Ecto neural progenitor cell (in vitro differentiated cells): ENCODE results near the gene KIF2A.

Experiments
- DNase-seq: peaks from one replicate; pipeline ENCODE4 v3.0.0-alpha.2; 2018; ENCODE audit warnings: low spot score

KIF2A gene

DNA sequence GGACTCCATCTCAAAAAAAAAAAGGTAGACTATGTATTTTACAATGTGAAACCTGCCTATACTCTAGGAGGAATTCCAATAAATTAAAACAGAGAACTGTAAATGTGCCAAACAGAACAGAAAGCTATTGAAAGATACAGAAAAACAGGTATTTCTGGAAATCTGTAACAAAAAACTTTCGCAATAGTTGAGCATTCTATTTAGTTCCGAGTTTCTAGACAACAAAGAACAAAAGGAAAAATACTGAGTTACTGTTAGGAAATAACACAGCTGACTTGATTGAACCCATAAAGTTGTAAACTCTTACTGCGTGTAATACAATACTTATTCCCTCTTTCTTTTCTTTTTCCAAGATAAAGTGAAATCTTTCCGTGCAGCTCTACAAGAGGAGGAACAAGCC is 79.1 kb downstream of the KIF2A start:
- DNase-seq, result no peak

DNA sequence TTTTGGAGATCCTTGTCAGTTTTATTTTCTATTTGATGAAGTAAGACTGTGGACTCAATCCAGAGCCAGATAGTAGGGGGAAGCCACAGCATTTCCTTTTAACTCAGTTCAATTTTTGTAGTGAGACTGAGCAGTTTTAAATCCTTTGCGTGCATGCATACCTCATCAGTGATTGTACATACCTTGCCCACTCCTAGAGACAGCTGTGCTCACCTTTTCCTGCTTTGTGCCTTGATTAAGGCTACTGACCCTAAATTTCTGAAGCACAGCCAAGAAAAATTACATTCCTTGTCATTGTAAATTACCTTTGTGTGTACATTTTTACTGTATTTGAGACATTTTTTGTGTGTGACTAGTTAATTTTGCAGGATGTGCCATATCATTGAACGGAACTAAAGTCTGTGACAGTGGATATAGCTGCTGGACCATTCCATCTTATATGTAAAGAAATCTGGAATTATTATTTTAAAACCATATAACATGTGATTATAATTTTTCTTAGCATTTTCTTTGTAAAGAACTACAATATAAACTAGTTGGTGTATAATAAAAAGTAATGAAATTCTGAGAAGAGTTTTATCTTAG is 79.9 kb downstream of the KIF2A start:
- no peak for DNase-seq

- no peak for DNase-seq
Measured at GRCh38 chr5:62386824-62387223, 80.8 kb downstream of the KIF2A start.

- DNase-seq, result no peak
Measured at GRCh38 chr5:62395210-62395950, 89.4 kb downstream of the KIF2A start.

GRCh38 chr5:62403411-62404250 is 97.6 kb downstream of the KIF2A start, which contains the start of gene DIMT1:
TSS of gene DIMT1 (minus strand) at chr5:62403905. CDS start at chr5:62403772, 133 bp downstream.
- peak; percentile 95 for DNase-seq

DNA sequence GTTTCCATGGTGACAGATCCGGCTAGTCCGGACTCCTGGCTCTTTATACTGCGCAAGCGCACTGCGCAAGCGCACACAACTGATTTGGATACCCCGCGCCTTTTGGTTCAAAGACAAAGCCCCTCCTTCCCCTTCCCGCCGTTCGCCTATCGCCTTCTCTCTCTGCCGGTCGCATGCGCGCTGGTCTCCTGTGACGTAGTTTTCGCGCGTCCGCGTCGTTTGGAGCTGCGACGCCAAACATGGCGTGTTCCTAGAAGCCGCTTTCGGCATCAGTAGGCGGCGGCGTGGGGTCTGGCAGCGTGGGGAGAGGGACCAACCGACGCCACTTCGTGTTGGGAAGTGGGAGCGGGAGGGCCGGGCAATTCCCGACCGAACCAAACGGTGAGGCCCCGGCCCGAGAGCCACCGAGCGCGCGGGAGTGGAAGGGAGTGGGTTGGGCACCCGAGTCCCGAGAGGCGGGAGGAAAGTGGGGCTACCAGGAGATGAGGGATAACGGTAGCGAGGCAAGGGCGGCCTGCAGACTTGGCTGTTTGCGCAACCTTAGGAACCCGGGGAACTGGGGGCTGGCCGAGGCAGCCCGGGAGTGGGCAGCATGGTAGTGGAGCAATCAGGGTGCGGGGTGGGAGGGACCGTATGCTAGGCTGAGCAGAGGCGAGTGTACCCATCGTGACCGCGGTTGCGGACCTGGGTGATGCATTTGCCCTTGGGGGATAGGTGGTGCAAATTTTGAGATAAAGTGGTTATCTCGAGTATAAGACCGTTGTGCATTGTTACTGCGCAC is 106.7 kb downstream of the KIF2A start, which contains the start of gene IPO11:
TSS of gene IPO11 (plus strand) at position 215 of the 781 bp plus-strand sequence. CDS start 24,517 bp downstream, outside the sequence.
- peak; percentile 99 for DNase-seq

GRCh38 chr5:62413711-62414110 is 107.7 kb downstream of the KIF2A start:
- DNase-seq, result no peak

DNA sequence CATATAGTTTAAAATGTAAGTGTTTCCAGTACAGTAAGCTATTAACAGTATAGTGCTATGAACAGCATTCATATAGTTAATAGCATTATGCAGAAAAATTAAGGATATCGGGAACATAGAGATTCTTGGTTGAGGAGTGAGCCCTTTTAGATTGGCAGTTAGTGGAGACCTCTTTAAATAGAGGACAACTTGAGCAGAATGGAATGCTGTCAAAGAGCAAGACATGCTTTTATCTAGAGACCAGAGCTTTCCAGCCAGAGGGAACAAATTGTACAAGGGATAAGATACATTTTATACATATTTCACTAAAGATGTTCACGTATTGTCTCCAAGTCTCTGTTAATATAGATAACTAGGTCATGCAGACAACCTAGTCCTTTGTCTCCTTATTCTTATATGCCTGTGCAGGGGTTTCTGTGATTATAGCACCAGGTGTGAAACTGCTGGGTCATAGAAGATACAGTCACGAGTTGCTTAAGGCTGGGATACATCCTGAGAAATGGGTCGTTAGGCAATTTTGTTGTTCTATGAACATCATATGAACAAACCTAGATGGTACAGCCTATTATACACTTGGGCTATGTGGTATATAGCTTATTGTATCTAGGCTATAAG is 112.6 kb downstream of the KIF2A start:
- DNase-seq, result no peak

DNA sequence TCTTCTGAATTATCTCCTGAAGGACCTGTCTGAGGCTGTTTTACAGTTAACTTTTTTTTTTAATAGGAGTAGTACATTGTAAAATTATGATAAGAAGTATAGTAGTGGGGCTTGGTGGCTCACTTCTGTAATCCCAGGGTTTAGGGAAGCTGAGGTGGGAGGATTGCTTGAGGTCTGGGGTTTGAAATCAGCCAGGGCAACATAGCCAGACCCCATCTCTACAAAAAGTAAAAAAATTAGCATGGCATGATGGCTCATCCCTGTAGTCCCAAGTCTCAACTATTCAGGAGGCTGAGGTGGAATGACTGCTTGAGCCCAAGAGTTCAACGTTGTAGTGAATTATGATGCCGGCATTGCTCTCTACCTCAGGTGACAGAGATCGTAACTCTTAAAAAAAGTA is 113.6 kb downstream of the KIF2A start:
- no peak for DNase-seq

DNA sequence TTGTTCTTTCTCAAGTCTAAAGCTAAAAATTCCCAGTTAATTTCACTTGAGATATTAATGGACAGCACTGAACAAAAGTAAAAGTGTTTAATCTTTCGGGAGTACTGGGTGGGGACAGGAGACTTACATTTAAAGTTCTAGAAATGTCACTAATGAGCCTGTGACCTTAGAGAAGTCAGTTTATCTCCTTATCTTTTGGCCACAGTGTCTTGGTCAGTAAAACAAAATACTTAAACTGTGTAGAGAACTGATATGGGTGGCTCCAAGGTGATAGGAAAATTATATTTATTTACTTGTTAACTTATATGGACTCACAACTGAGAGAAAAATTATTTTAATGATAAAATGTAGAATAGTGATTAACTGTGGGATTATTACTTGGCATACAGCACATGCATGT is 115.4 kb downstream of the KIF2A start:
- no peak for DNase-seq

GRCh38 chr5:62424763-62425162 is 118.8 kb downstream of the KIF2A start:
- no peak for DNase-seq

GRCh38 chr5:62431735-62432620 is 126.0 kb downstream of the KIF2A start:
- no peak for DNase-seq

- DNase-seq, result no peak
Measured at GRCh38 chr5:62432621-62433064, 126.6 kb downstream of the KIF2A start.
